Stimulated activated CD4-positive, alpha-beta T cell treated with anti-CD3 and anti-CD28 coated beads, Interleukin-15, amount 100 ng/mL, for 48 hours (primary cell): Measurements from ENCODE around the gene TMEM14A.
A peak's percentile ranks its signal among the peaks of the same experiment; 100 is the strongest.
"Not testable (repeated sequence)": the region's sequence is repeated elsewhere in the genome, so short reads cannot be mapped to it uniquely, and the experiment has no call there.

ENCODE experiments used
- DNase-seq, 2 donors: peaks; one replicate each; pipeline ENCODE4 v3.0.0-alpha.2; 2020; ENCODE audit warnings: low read depth in 2 of 2

TMEM14A gene

GRCh38 chr6:52696418-52696817, 25.5 kb downstream of the TMEM14A start:
- DNase-seq: no peak

GRCh38 chr6:52697903-52698302, 27.0 kb downstream of the TMEM14A start:
- no peak for DNase-seq

- no peak for DNase-seq
Measured at GRCh38 chr6:52704060-52704459, 33.1 kb downstream of the TMEM14A start.

- not testable (repeated sequence) for DNase-seq
Measured at GRCh38 chr6:52704781-52705502, 34.0 kb downstream of the TMEM14A start.

- no peak for DNase-seq
Measured at GRCh38 chr6:52706001-52706400, 35.1 kb downstream of the TMEM14A start.

GRCh38 chr6:52707963-52708680, 37.2 kb downstream of the TMEM14A start:
- no peak for DNase-seq

GRCh38 chr6:52712136-52712535, 41.2 kb downstream of the TMEM14A start:
- DNase-seq: no peak

- not testable (repeated sequence) for DNase-seq
Measured at GRCh38 chr6:52714761-52715160, 43.8 kb downstream of the TMEM14A start.

GRCh38 chr6:52718550-52718949, 47.6 kb downstream of the TMEM14A start:
- DNase-seq: no peak

- no peak for DNase-seq
Measured at GRCh38 chr6:52720321-52720720, 49.4 kb downstream of the TMEM14A start.

- DNase-seq: no peak
Measured at GRCh38 chr6:52724042-52724405, 53.1 kb downstream of the TMEM14A start.

- peak; percentile 29 to 48 for DNase-seq
Measured at GRCh38 chr6:52724406-52725121, 53.7 kb downstream of the TMEM14A start.

- no peak for DNase-seq
Measured at GRCh38 chr6:52725143-52725534, 54.2 kb downstream of the TMEM14A start.

- no peak for DNase-seq
Measured at GRCh38 chr6:52725535-52726192, 54.8 kb downstream of the TMEM14A start.

GRCh38 chr6:52726193-52726542, 55.3 kb downstream of the TMEM14A start:
- DNase-seq: no peak

- no peak for DNase-seq
Measured at GRCh38 chr6:52726741-52727535, 56.0 kb downstream of the TMEM14A start.

GRCh38 chr6:52727908-52728307, 57.0 kb downstream of the TMEM14A start:
- no peak for DNase-seq

GRCh38 chr6:52728394-52728793, 57.5 kb downstream of the TMEM14A start:
- DNase-seq: no peak

- DNase-seq: no peak
Measured at GRCh38 chr6:52729576-52729975, 58.7 kb downstream of the TMEM14A start.

- DNase-seq: no peak
Measured at GRCh38 chr6:52731719-52732118, 60.8 kb downstream of the TMEM14A start.

- no peak for DNase-seq
Measured at GRCh38 chr6:52733172-52733571, 62.3 kb downstream of the TMEM14A start.

GRCh38 chr6:52734072-52734471, 63.2 kb downstream of the TMEM14A start:
- DNase-seq: no peak
